ENCODE data around the gene HTR6.
"Not testable (repeated sequence)": the region's sequence is repeated elsewhere in the genome, so short reads cannot be mapped to it uniquely, and the experiment has no call there.

HTR6 gene

DNA sequence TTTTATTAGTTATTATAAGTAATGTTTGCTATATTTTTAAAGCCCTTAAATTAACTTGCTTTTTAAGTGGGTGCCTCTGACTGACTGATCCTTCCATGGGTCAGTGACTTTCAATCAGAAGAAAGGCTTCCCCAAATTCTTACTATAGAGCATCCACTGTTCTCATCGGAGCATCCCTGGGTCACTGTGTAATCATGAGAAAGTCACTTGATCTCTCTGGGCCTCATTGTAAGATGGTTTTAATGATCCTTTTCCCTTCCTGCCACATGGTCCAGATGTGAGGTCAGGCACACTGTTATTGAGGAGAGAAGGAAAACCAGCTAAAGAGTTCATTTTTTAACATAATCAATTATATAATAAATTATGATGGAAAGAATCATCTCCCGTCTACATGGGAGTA, 31.6 kb upstream of the HTR6 start:
- Histone ChIP-seq H3K79me2 (ENCODE audit: low read length) (no peaks in the 10 kb centered on the region), H3K36me3 (replicated peaks; ENCODE audit: low read depth, low read length) (no peaks in the 10 kb centered on the region), H3K27me3 (ENCODE audit: low read depth, low read length) (no peaks in the 10 kb centered on the region), H3K4me2 (ENCODE audit: low read length) (no peak overlapping the region), H3K4me3 (ENCODE audit: low read length) (no peak overlapping the region), H3K9ac (ENCODE audit: low read length) (no peak overlapping the region), H4K20me1 (ENCODE audit: insufficient read depth, low read length) (no peaks in the 10 kb centered on the region), H3K4me1 (ENCODE audit: low read length) (no peaks in the 10 kb centered on the region), H2AFZ (ENCODE audit: low read depth, low read length) (no peak overlapping the region), H3K27ac (ENCODE audit: low read length) (no peak overlapping the region), H3K9me3 (ENCODE audit: insufficient read depth, low read length) (no peaks in the 10 kb centered on the region)
- no peak for TF ChIP-seq EZH2phosphoT487 (IDR thresholded peaks at IDR 0.05; ENCODE audit: low read depth)
- TF ChIP-seq, protein P1, sequence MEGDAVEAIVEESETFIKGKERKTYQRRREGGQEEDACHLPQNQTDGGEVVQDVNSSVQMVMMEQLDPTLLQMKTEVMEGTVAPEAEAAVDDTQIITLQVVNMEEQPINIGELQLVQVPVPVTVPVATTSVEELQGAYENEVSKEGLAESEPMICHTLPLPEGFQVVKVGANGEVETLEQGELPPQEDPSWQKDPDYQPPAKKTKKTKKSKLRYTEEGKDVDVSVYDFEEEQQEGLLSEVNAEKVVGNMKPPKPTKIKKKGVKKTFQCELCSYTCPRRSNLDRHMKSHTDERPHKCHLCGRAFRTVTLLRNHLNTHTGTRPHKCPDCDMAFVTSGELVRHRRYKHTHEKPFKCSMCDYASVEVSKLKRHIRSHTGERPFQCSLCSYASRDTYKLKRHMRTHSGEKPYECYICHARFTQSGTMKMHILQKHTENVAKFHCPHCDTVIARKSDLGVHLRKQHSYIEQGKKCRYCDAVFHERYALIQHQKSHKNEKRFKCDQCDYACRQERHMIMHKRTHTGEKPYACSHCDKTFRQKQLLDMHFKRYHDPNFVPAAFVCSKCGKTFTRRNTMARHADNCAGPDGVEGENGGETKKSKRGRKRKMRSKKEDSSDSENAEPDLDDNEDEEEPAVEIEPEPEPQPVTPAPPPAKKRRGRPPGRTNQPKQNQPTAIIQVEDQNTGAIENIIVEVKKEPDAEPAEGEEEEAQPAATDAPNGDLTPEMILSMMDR (IDR thresholded peaks at IDR 0.05; ENCODE audit: low read depth, low read length) = no peak

DNA sequence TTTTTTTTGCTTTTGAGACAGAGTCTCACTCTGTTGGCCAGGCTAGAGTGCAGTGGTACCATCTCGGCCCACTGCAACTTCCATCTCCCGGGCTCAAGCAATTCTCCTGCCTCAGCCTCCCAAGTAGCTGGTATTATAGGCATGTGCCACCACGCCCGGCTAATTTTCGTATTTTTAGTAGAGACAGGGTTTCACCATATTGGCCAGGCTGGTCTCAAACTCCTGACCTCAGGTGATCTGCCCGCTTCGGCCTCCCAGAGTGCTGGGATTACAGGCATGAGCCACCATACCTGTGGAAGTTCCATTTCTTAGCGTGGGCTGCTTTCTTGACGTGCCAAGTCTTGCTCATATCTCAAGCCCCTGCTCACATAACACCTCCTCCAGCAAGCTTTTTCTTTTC, 29.6 kb upstream of the HTR6 start:
- not testable (repeated sequence) for H3K27me3 ChIP-seq (ENCODE audit: low read depth, low read length); H3K36me3 ChIP-seq (replicated peaks; ENCODE audit: low read depth, low read length); H3K9me3 ChIP-seq (ENCODE audit: insufficient read depth, low read length); H3K79me2 ChIP-seq (ENCODE audit: low read length); H2AFZ ChIP-seq (ENCODE audit: low read depth, low read length); H3K27ac ChIP-seq (ENCODE audit: low read length); H3K9ac ChIP-seq (ENCODE audit: low read length); H4K20me1 ChIP-seq (ENCODE audit: insufficient read depth, low read length); H3K4me3 ChIP-seq (ENCODE audit: low read length); H3K4me2 ChIP-seq (ENCODE audit: low read length); H3K4me1 ChIP-seq (ENCODE audit: low read length)

DNA sequence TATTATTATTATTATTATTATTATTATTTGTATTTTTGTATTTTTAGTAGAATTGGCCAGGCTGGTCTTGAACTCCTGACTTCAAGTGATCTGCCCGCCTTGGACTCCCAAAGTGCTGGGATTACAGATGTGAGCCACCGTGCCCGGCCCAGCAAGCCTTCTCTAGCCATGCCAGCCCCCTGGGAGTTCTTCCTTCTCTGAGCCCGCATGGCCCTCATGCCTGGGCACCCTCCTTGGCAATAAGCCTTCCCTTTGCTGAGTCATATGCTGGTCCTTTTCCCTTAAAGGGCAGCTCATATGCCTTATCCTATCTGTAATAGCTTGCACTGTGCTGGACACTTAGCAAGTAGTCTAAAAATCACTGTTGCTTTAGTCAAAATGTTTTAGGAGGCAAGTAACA, 29.0 kb upstream of the HTR6 start:
- H3K27ac ChIP-seq (ENCODE audit: low read length) = no peak overlapping the region
- H2AFZ ChIP-seq (ENCODE audit: low read depth, low read length) = no peak overlapping the region

DNA sequence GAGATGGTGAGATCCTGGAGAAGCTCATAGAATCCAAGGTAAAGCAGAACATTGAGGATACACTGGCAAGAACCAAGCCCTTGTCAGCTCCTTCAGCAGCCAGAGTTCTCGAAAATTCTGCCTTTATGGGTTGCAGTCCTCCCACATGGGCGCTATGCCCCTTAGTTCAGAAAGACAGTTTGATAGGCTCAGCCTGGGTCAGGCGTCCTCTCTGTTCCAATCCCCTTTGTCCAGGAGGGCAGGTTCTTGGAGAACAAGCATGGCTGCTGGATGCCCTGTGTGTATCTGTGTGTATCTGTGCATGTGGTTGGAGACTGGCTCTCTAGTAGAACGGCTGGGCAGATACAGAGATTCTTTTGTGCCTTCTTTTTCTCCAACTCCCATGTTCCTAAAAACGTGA, 28.6 kb upstream of the HTR6 start:
- no peaks in the 10 kb centered on the region for H3K9me3 ChIP-seq (ENCODE audit: insufficient read depth, low read length)
- H4K20me1 ChIP-seq (ENCODE audit: insufficient read depth, low read length) = no peaks in the 10 kb centered on the region
- no peak overlapping the region for H3K27ac ChIP-seq (ENCODE audit: low read length)
- no peaks in the 10 kb centered on the region for H3K4me1 ChIP-seq (ENCODE audit: low read length)
- no peak overlapping the region for H3K4me3 ChIP-seq (ENCODE audit: low read length)
- H3K27me3 ChIP-seq (ENCODE audit: low read depth, low read length) = no peaks in the 10 kb centered on the region
- no peak overlapping the region for H2AFZ ChIP-seq (ENCODE audit: low read depth, low read length)
- H3K9ac ChIP-seq (ENCODE audit: low read length) = no peak overlapping the region
- TF ChIP-seq, protein P1 (IDR thresholded peaks at IDR 0.05; ENCODE audit: low read depth, low read length) = no peak
- TF ChIP-seq EZH2phosphoT487 (IDR thresholded peaks at IDR 0.05; ENCODE audit: low read depth) = no peak
- no peaks in the 10 kb centered on the region for H3K79me2 ChIP-seq (ENCODE audit: low read length)
- no peaks in the 10 kb centered on the region for H3K36me3 ChIP-seq (replicated peaks; ENCODE audit: low read depth, low read length)
- no peak overlapping the region for H3K4me2 ChIP-seq (ENCODE audit: low read length)

More for the DNA sequence above, 29.0 kb upstream of the HTR6 start:
- Histone ChIP-seq H3K27me3 (ENCODE audit: low read depth, low read length) (no peaks in the 10 kb centered on the region), H3K4me3 (ENCODE audit: low read length) (no peak overlapping the region), H4K20me1 (ENCODE audit: insufficient read depth, low read length) (no peaks in the 10 kb centered on the region), H3K36me3 (replicated peaks; ENCODE audit: low read depth, low read length) (no peaks in the 10 kb centered on the region), H3K9me3 (ENCODE audit: insufficient read depth, low read length) (no peaks in the 10 kb centered on the region), H3K9ac (ENCODE audit: low read length) (no peak overlapping the region), H3K4me2 (ENCODE audit: low read length) (no peak overlapping the region), H3K4me1 (ENCODE audit: low read length) (no peaks in the 10 kb centered on the region), H3K79me2 (ENCODE audit: low read length) (no peaks in the 10 kb centered on the region)
- no peak for TF ChIP-seq EZH2phosphoT487 (IDR thresholded peaks at IDR 0.05; ENCODE audit: low read depth)
- TF ChIP-seq, protein P1 (IDR thresholded peaks at IDR 0.05; ENCODE audit: low read depth, low read length) = no peak

DNA sequence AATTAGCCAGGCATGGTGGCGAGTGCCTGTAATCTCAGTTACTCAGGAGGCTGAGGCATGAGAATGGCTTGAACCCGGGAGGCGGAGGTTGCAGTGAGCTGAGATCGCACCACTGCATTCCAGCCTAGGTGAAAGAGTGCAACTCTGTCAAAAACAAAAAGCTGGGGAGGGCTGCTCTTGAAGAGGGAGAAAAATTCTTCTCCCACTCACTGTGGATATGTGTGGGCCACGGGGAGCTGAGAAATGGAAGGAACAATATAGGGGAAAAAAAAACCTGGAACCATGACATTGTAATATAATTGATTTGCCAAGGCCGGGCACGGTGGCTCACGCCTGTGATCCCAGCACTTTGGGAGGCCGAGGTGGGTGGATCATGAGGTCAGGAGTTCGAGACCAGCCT, 27.9 kb upstream of the HTR6 start:
- not testable (repeated sequence) for H3K27me3 ChIP-seq (ENCODE audit: low read depth, low read length)

More for the DNA sequence above, 27.9 kb upstream of the HTR6 start:
- not testable (repeated sequence) for H3K9me3 ChIP-seq (ENCODE audit: insufficient read depth, low read length); H4K20me1 ChIP-seq (ENCODE audit: insufficient read depth, low read length); H3K79me2 ChIP-seq (ENCODE audit: low read length); H3K36me3 ChIP-seq (replicated peaks; ENCODE audit: low read depth, low read length); H2AFZ ChIP-seq (ENCODE audit: low read depth, low read length); H3K4me2 ChIP-seq (ENCODE audit: low read length); H3K27ac ChIP-seq (ENCODE audit: low read length); H3K4me3 ChIP-seq (ENCODE audit: low read length); H3K9ac ChIP-seq (ENCODE audit: low read length); H3K4me1 ChIP-seq (ENCODE audit: low read length)

Measured in OCI-LY3 (cell line).